Measurements from ENCODE around the gene ZNF205.
"Not testable (repeated sequence)": the region's sequence is repeated elsewhere in the genome, so short reads cannot be mapped to it uniquely, and the experiment has no call there.

The ZNF205 gene

GRCh38 chr16:3135126-3135715 is 22.8 kb downstream of the ZNF205 start:
- peak; percentile 29 for DNase-seq

GRCh38 chr16:3137267-3137666 is 24.9 kb downstream of the ZNF205 start:
- DNase-seq, result no peak

GRCh38 chr16:3138342-3138741 is 26.0 kb downstream of the ZNF205 start:
- DNase-seq, result no peak

- no peak for DNase-seq
Measured at GRCh38 chr16:3138823-3139426, 26.5 kb downstream of the ZNF205 start.

- not testable (repeated sequence) for DNase-seq
Measured at GRCh38 chr16:3139561-3139960, 27.2 kb downstream of the ZNF205 start.

- DNase-seq, result no peak
Measured at GRCh38 chr16:3140603-3141427, 28.4 kb downstream of the ZNF205 start.

GRCh38 chr16:3141781-3142311 is 29.5 kb downstream of the ZNF205 start:
- no peak for DNase-seq

GRCh38 chr16:3142327-3142726 is 29.9 kb downstream of the ZNF205 start:
- no peak for DNase-seq

- DNase-seq, result no peak
Measured at GRCh38 chr16:3142770-3143169, 30.4 kb downstream of the ZNF205 start.

GRCh38 chr16:3143189-3143588 is 30.8 kb downstream of the ZNF205 start:
- no peak for DNase-seq

GRCh38 chr16:3143598-3144320 is 31.4 kb downstream of the ZNF205 start:
- no peak for DNase-seq

GRCh38 chr16:3144321-3144983 is 32.1 kb downstream of the ZNF205 start:
- DNase-seq, result no peak

GRCh38 chr16:3145151-3145550 is 32.8 kb downstream of the ZNF205 start:
- DNase-seq, result no peak

- DNase-seq, result no peak
Measured at GRCh38 chr16:3145660-3146059, 33.3 kb downstream of the ZNF205 start.

- DNase-seq, result no peak
Measured at GRCh38 chr16:3147046-3147756, 34.8 kb downstream of the ZNF205 start.

- no peak for DNase-seq
Measured at GRCh38 chr16:3147757-3148104, 35.3 kb downstream of the ZNF205 start.

- no peak for DNase-seq
Measured at GRCh38 chr16:3148256-3149192, 36.1 kb downstream of the ZNF205 start.

GRCh38 chr16:3149193-3149530 is 36.8 kb downstream of the ZNF205 start:
- DNase-seq, result no peak

GRCh38 chr16:3149630-3150345 is 37.4 kb downstream of the ZNF205 start:
- peak; percentile 72 for DNase-seq

Measured in activated CD4-positive, alpha-beta T cell treated with anti-CD3 and anti-CD28 coated beads, Interleukin-10, Interleukin-2, amounts not matched to agents 100 ng/mL and 50 ng/mL, durations not matched to agents 16 hours and 8 hours (primary cell).